ENCODE results near the gene STRA8.

Gene STRA8

DNA sequence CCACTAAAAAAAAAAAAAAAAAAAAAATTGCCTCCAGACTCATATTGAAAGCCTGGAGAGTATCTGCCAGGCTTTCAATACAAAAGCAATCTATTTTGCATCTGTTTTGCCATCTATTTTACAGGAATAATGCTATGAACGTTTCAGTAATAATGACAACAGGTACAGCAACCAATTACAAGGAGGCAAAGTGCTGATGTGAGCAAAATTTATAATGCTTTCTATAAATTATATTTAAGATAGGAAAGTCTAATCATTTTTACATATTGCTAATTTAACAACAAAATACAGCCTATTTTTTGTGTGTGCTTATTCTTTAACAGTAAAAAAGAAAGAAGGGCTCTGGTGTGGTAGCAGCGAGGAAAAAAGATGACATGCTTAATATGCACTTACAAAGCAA, 32.3 kb upstream of the STRA8 start:
- Histone ChIP-seq H3K4me3 (ENCODE audit: insufficient read depth, low read depth, low read length, poor library complexity, severe bottlenecking) (no peak overlapping the region), H3K27me3 (replicated peaks; ENCODE audit: control insufficient read depth, insufficient read depth, low read length, poor library complexity, severe bottlenecking) (no peaks in the 10 kb centered on the region), H3K4me1 (ENCODE audit: control insufficient read depth, insufficient read depth, low read length, poor library complexity, severe bottlenecking) (no peaks in the 10 kb centered on the region), H3K27ac (ENCODE audit: insufficient read depth, low read length, poor library complexity, severe bottlenecking) (no peak overlapping the region), H3K9me3 (ENCODE audit: control insufficient read depth, low read length) (no peaks in the 10 kb centered on the region), H3K36me3 (ENCODE audit: control insufficient read depth, insufficient read depth, low read length) (peaks cover 62% of the 10 kb centered on the region)
- no peak for DNase-seq

DNA sequence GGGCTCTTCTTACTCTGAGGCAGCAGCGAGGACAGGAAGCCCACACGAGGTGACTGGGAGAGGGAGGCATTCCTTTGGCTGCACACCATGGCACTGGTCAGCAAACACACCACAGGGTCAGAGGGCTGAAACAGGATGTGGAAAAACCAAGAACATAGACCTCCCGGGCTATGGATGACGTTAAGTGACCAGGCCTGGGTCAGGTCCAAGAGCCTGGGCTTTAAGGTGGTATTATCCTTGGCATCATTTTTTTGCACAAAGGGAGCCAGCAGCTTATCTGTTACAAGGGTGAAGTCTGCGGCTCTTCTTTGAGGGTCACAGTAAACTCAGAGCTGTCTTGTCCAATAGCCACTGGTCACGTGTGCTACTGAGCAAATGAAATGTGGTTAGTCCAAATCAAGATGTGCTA, 29.3 kb upstream of the STRA8 start:
- Histone ChIP-seq H3K4me3 (ENCODE audit: insufficient read depth, low read depth, low read length, poor library complexity, severe bottlenecking) (no peak overlapping the region), H3K9me3 (ENCODE audit: control insufficient read depth, low read length) (no peaks in the 10 kb centered on the region), H3K27ac (ENCODE audit: insufficient read depth, low read length, poor library complexity, severe bottlenecking) (no peak overlapping the region), H3K27me3 (replicated peaks; ENCODE audit: control insufficient read depth, insufficient read depth, low read length, poor library complexity, severe bottlenecking) (no peaks in the 10 kb centered on the region), H3K36me3 (ENCODE audit: control insufficient read depth, insufficient read depth, low read length) (peaks cover 41% of the 10 kb centered on the region), H3K4me1 (ENCODE audit: control insufficient read depth, insufficient read depth, low read length, poor library complexity, severe bottlenecking) (no peaks in the 10 kb centered on the region)
- DNase-seq: no peak

DNA sequence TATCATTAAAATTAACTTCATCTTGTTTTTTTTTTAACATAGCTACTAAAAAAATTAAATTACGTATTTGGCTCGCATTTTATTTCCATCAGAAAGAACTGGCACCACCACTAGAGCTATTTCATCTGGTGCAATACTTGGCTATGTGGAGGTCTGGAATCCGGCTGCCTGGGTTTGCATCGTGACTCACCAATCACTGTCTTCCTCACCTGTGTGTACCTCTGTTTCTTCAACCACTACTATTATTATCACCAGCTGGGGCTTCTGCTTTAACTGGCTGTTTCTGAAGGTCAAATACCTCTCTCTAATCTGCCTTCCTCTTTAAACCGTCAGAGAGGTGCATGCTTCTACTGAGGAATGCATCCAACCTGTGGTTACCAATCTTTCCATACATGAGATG, 28.8 kb upstream of the STRA8 start:
- Histone ChIP-seq H3K4me3 (ENCODE audit: insufficient read depth, low read depth, low read length, poor library complexity, severe bottlenecking) (no peak overlapping the region), H3K27ac (ENCODE audit: insufficient read depth, low read length, poor library complexity, severe bottlenecking) (no peak overlapping the region), H3K27me3 (replicated peaks; ENCODE audit: control insufficient read depth, insufficient read depth, low read length, poor library complexity, severe bottlenecking) (no peaks in the 10 kb centered on the region), H3K4me1 (ENCODE audit: control insufficient read depth, insufficient read depth, low read length, poor library complexity, severe bottlenecking) (no peaks in the 10 kb centered on the region), H3K36me3 (ENCODE audit: control insufficient read depth, insufficient read depth, low read length) (peaks cover 38% of the 10 kb centered on the region), H3K9me3 (ENCODE audit: control insufficient read depth, low read length) (no peaks in the 10 kb centered on the region)
- no peak for DNase-seq

DNA sequence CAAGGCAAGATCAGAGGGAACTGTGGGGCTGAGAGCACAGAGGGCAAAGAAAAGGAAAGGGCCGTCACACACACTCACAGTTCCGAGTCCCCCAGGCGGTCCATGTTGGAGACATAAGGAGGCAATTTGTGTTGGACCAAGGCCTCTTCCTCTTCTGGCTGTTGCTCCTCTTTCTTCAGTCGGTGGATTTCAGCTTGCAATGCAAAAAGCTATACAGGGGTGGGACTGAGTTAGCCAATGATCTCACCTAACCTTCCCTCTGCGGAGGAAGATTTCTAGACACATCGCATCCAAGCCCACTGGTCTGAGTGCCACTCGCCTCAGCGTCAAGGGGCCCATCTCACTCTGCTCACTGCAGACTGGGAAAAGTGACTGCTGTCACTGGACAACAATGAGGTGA, 27.8 kb upstream of the STRA8 start:
- Histone ChIP-seq H3K27me3 (replicated peaks; ENCODE audit: control insufficient read depth, insufficient read depth, low read length, poor library complexity, severe bottlenecking) (no peaks in the 10 kb centered on the region), H3K9me3 (ENCODE audit: control insufficient read depth, low read length) (no peaks in the 10 kb centered on the region), H3K4me3 (ENCODE audit: insufficient read depth, low read depth, low read length, poor library complexity, severe bottlenecking) (no peak overlapping the region), H3K4me1 (ENCODE audit: control insufficient read depth, insufficient read depth, low read length, poor library complexity, severe bottlenecking) (peaks cover 7% of the 10 kb centered on the region), H3K36me3 (ENCODE audit: control insufficient read depth, insufficient read depth, low read length) (peaks cover 28% of the 10 kb centered on the region), H3K27ac (ENCODE audit: insufficient read depth, low read length, poor library complexity, severe bottlenecking) (no peak overlapping the region)
- DNase-seq: no peak

DNA sequence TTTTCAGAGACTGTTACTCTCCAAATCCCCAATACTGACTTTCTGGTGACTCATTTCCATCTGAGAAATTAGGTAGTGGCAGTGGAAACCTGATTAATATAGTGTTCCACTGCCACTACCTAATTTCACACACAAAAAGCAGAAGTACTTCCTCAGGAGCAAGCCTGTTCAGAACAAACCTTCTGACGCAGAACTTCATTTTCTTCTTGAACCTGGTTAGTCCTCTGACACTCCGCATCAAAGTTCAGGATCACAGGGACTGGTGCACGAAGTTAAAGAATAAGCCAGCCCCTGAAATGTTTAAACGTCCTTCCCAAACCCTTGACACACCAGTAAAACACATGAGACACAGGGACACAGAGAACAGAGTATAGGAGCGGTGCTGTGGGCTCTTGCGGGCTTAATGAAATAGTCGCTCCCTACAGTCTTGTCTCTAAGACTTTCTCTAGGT, 26.7 kb upstream of the STRA8 start:
- no peak overlapping the region for H3K4me3 ChIP-seq (ENCODE audit: insufficient read depth, low read depth, low read length, poor library complexity, severe bottlenecking)
- H3K4me1 ChIP-seq (ENCODE audit: control insufficient read depth, insufficient read depth, low read length, poor library complexity, severe bottlenecking): peaks cover 7% of the 10 kb centered on the region
- DNase-seq: no peak
- no peak overlapping the region for H3K27ac ChIP-seq (ENCODE audit: insufficient read depth, low read length, poor library complexity, severe bottlenecking)
- no peaks in the 10 kb centered on the region for H3K9me3 ChIP-seq (ENCODE audit: control insufficient read depth, low read length)
- peaks cover 18% of the 10 kb centered on the region for H3K36me3 ChIP-seq (ENCODE audit: control insufficient read depth, insufficient read depth, low read length)
- H3K27me3 ChIP-seq (replicated peaks; ENCODE audit: control insufficient read depth, insufficient read depth, low read length, poor library complexity, severe bottlenecking): no peaks in the 10 kb centered on the region

DNA sequence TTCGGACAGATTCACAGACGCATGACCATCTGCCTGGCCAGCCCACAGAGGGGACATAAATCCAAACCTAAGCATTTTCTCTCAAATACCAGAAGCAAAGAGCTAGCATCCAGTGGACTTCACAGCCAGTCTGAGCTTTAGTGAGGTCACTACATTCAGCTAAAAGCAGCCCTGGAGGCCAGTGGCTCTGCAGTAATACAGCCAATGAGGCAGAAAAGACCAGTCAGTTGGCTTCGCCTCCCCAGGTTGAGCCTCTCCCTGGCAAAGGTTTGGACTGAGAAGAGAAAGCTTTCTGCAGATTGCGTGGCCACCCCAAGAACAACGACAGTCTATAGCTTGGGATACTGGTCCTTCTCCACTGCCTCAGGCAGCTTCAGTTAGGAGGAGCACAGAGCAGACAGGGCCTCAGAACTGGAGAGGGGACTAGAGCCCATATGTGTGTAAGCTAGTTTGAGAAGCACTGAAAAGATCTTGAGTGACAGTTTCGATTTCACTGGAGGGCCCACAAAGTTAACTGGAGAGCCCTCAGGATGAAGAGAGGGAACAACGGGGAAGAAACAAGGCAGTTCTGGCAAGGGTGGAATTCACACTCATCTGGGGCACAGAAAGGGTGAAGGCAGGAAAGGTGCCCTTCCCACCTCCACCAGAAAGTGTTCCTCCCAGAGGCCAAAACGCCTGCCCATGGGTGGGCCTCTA, 26.1 kb upstream of the STRA8 start:
- peaks cover 18% of the 10 kb centered on the region for H3K36me3 ChIP-seq (ENCODE audit: control insufficient read depth, insufficient read depth, low read length)
- peaks cover 7% of the 10 kb centered on the region for H3K4me1 ChIP-seq (ENCODE audit: control insufficient read depth, insufficient read depth, low read length, poor library complexity, severe bottlenecking)
- H3K4me3 ChIP-seq (ENCODE audit: insufficient read depth, low read depth, low read length, poor library complexity, severe bottlenecking): no peak overlapping the region
- DNase-seq: no peak
- H3K27ac ChIP-seq (ENCODE audit: insufficient read depth, low read length, poor library complexity, severe bottlenecking): no peak overlapping the region
- no peaks in the 10 kb centered on the region for H3K27me3 ChIP-seq (replicated peaks; ENCODE audit: control insufficient read depth, insufficient read depth, low read length, poor library complexity, severe bottlenecking)
- H3K9me3 ChIP-seq (ENCODE audit: control insufficient read depth, low read length): no peaks in the 10 kb centered on the region

DNA sequence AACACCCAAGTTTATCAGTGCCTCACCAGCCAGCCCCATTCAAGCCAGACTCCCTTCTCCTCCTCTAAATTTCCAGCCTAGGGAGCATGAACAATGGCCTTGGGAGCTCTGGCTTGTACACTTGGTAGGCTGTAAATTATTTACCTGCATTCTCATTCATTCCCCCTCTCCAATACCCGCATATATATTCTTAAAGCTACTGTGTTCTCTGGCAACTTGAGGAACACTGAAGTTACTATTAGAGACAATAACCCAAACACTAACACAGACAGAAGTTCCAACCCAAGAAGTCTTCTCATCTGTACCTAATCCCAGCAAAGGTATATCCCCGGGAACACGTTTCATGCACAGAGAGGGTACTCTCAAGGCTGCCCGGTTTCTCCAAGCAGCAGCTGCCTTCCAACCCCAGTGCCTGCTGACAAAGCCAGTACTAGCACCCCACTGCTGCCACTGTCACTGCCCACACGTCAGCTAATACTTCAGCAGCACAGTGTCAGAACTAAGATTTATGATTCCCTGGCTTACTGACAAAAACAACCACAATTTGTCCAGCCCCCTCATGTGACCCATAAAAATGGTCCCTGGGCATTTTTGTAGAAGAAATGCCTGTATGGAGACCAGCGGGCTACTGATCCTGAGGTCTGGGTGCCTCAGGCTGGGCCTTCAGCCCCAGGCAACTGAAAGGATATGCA, 25.4 kb upstream of the STRA8 start:
- Histone ChIP-seq H3K4me1 (ENCODE audit: control insufficient read depth, insufficient read depth, low read length, poor library complexity, severe bottlenecking) (peaks cover 7% of the 10 kb centered on the region), H3K36me3 (ENCODE audit: control insufficient read depth, insufficient read depth, low read length) (peaks cover 18% of the 10 kb centered on the region), H3K4me3 (ENCODE audit: insufficient read depth, low read depth, low read length, poor library complexity, severe bottlenecking) (no peak overlapping the region), H3K27ac (ENCODE audit: insufficient read depth, low read length, poor library complexity, severe bottlenecking) (no peak overlapping the region), H3K9me3 (ENCODE audit: control insufficient read depth, low read length) (no peaks in the 10 kb centered on the region), H3K27me3 (replicated peaks; ENCODE audit: control insufficient read depth, insufficient read depth, low read length, poor library complexity, severe bottlenecking) (no peaks in the 10 kb centered on the region)
- DNase-seq: no peak

DNA sequence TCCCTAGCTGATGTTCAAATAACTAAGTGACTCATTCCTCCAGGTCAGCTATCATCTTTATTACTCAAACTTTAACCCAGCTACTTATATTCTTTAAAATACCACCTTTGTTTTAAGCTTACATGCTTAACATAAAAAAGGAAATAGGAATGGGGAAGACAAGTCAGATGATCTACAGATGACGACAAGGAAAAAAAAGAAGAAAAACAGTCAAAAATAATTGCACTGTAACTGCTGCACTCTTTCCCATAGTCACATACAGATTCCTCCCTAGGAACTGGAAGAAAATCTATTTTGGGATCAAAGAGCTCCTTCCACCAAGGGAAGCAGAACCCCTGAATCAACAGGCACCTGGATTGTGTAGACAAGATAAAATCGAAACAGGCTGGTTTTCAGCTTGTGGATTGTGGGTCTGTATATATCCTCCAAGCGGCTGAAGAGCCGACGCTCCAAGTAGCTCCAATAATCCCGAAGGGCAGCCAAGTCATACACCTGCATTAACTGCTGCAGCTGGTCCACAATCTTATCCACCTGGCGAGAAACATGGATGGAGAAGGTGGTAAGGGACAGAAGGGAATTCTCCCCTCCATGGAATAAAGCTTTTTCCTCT, 24.3 kb upstream of the STRA8 start:
- H3K4me1 ChIP-seq (ENCODE audit: control insufficient read depth, insufficient read depth, low read length, poor library complexity, severe bottlenecking): peaks cover 7% of the 10 kb centered on the region
- peaks cover 10% of the 10 kb centered on the region for H3K36me3 ChIP-seq (ENCODE audit: control insufficient read depth, insufficient read depth, low read length)
- no peaks in the 10 kb centered on the region for H3K27me3 ChIP-seq (replicated peaks; ENCODE audit: control insufficient read depth, insufficient read depth, low read length, poor library complexity, severe bottlenecking)
- no peak for DNase-seq
- no peak overlapping the region for H3K4me3 ChIP-seq (ENCODE audit: insufficient read depth, low read depth, low read length, poor library complexity, severe bottlenecking)
- no peak overlapping the region for H3K27ac ChIP-seq (ENCODE audit: insufficient read depth, low read length, poor library complexity, severe bottlenecking)
- H3K9me3 ChIP-seq (ENCODE audit: control insufficient read depth, low read length): no peaks in the 10 kb centered on the region

DNA sequence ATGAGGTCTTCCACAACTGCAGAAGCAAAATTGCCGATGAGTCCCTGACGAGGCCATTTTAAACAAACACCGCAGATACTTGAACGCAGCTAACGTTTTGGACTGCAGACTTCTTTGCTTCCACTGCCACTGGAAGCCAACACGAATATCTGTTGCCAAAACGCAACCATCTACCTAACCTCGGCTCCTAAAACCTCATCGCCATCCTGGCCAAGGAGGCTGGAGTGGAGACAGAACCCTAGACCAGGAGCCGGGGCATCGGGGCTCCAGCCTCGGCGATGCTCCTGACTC, 22.8 kb upstream of the STRA8 start:
- Histone ChIP-seq H3K4me1 (ENCODE audit: control insufficient read depth, insufficient read depth, low read length, poor library complexity, severe bottlenecking) (peaks cover 7% of the 10 kb centered on the region), H3K36me3 (ENCODE audit: control insufficient read depth, insufficient read depth, low read length) (peaks cover 2% of the 10 kb centered on the region), H3K9me3 (ENCODE audit: control insufficient read depth, low read length) (no peaks in the 10 kb centered on the region), H3K27ac (ENCODE audit: insufficient read depth, low read length, poor library complexity, severe bottlenecking) (peak overlapping the region; percentile 88), H3K4me3 (ENCODE audit: insufficient read depth, low read depth, low read length, poor library complexity, severe bottlenecking) (peak overlapping the region; percentile 100), H3K27me3 (replicated peaks; ENCODE audit: control insufficient read depth, insufficient read depth, low read length, poor library complexity, severe bottlenecking) (no peaks in the 10 kb centered on the region)
- DNase-seq: no peak

DNA sequence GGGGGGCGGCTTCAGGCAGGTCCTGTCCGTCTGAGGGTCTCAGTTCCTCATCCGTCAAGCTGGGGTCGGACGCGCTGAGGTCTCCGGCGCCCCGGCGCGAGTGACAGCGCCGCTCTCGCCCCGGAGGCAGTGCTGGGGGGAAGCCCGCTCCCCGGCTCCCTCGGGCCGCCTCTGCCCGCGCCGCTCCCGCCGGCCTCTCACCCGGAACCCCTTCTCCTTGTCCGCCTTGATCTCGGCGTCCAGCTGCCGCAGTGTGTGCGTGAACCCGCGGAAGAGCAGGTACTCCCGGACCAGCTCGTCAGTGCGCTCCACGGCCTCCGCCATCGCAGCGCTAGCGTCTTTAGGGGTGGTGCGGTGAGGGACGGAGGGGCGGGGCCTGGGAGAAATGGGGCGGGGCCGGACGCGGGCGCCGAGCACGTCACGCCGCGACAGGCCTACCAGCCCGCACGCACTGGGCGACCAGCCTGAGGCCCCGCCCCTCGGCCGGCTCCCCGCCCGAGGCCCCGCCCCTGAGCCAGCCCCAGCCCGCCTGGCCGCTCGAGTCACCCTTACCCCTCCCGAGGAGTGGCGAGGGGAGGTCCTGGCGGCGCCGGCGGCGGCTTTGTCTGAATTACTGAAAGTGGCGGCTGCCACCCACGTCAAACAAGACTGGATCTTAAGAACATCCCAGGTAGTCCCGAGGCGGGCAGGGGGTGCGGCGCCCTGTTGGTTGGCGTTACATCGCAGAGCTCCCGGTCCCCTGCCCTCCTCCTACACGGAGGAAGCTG, 22.3 kb upstream of the STRA8 start, which contains the start of gene WDR91:
Gene WDR91 (minus strand): TSS at position 348 of the 767 bp plus-strand sequence. CDS start 24 bp downstream, at position 324.
- Histone ChIP-seq H3K4me3 (ENCODE audit: insufficient read depth, low read depth, low read length, poor library complexity, severe bottlenecking) (peak within 1 kb of the TSS; percentile 100), H3K27ac (ENCODE audit: insufficient read depth, low read length, poor library complexity, severe bottlenecking) (peak within 1 kb of the TSS; percentile 88), H3K27me3 (replicated peaks; ENCODE audit: control insufficient read depth, insufficient read depth, low read length, poor library complexity, severe bottlenecking) (no peaks in the 10 kb centered on the region), H3K4me1 (ENCODE audit: control insufficient read depth, insufficient read depth, low read length, poor library complexity, severe bottlenecking) (peaks cover 7% of the 10 kb centered on the region), H3K9me3 (ENCODE audit: control insufficient read depth, low read length) (no peaks in the 10 kb centered on the region), H3K36me3 (ENCODE audit: control insufficient read depth, insufficient read depth, low read length) (no peaks in the 10 kb centered on the region)
- DNase-seq: peak; percentile 94 to 98 (median 96)
